Activated T-cell treated with anti-CD3 and anti-CD28 coated beads, Interleukin-2, amount 50 U/mL, for 24 hours (primary cell): ENCODE results near the gene NEUROD4.
A peak's percentile ranks its signal among the peaks of the same experiment; 100 is the strongest.

Source experiments
- DNase-seq: peaks from one replicate; pipeline ENCODE4 v3.0.0-alpha.2; 2020
- H3K27ac Mint-ChIP-seq: 2 replicates; pipeline ENCODE4 v1.8.0; 2020; ENCODE audit warnings: mild to moderate bottlenecking, mixed read lengths
- H3K27me3 Mint-ChIP-seq: 2 replicates; pipeline ENCODE4 v1.8.0; 2020; ENCODE audit warnings: mixed read lengths
- H3K36me3 Mint-ChIP-seq: 2 replicates; pipeline ENCODE4 v1.8.0; 2020; ENCODE audit warnings: low read depth, mixed read lengths
- H3K4me1 Mint-ChIP-seq: 2 replicates; pipeline ENCODE4 v1.8.0; 2020; ENCODE audit warnings: low read depth, mixed read lengths
- H3K4me3 Mint-ChIP-seq: 2 replicates; pipeline ENCODE4 v1.8.0; 2020; ENCODE audit warnings: mild to moderate bottlenecking, moderate library complexity, mixed read lengths
- H3K9me3 Mint-ChIP-seq: 2 replicates; pipeline ENCODE4 v1.8.0; 2020; ENCODE audit warnings: mixed read lengths

The NEUROD4 gene

DNA sequence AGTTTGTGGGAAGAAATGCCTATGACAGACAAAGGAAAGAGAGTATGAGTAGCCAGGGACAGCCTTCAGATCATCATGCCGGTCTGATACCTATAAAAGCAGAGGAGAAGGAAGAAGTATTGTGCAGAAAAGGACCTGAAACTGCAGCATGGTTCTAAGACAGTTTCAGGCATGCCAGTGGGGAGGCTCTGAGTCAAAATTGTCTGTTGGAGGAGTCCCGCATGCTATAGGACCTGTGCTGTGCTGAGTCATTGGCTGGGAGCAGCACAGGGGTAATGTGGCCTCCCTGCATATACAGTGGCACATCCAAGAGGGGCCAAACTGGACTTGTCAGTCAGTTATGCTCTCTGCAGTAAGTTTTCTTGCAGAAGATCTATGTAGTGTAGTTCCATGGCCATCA, 40.7 kb downstream of the NEUROD4 start:
- H3K27me3 Mint-ChIP-seq: no peaks in the 10 kb centered on the region
- no peaks in the 10 kb centered on the region for H3K36me3 Mint-ChIP-seq
- H3K9me3 Mint-ChIP-seq: no peaks in the 10 kb centered on the region
- no peak overlapping the region for H3K4me3 Mint-ChIP-seq
- H3K27ac Mint-ChIP-seq: no peak overlapping the region
- no peak for DNase-seq
- H3K4me1 Mint-ChIP-seq: peaks cover 14% of the 10 kb centered on the region

DNA sequence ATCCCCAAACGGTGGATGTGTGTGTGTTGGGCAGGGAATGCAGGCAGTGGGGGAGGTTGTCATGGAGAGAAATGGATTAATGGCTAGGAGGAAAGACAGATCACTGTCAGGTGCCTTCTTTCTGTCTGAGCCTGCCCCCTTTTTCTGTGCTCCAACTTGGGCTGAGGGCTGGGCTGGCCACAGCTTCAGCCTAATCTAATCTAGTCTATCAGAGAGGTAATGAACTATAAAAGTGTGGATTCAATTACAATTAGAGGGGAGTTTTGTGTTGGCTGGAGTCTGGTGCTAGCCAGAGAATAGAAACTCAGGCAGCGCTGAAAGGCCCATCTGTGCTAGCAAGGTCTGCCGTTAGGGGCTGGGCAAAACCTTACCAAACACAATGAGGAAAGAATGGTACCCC, 41.2 kb downstream of the NEUROD4 start:
- Mint-ChIP-seq H3K36me3 (no peaks in the 10 kb centered on the region), H3K27me3 (peaks cover 3% of the 10 kb centered on the region), H3K9me3 (no peaks in the 10 kb centered on the region), H3K27ac (no peak overlapping the region), H3K4me3 (no peak overlapping the region), H3K4me1 (peaks cover 14% of the 10 kb centered on the region)
- DNase-seq: no peak

- no peak for DNase-seq
- Mint-ChIP-seq H3K9me3 (no peaks in the 10 kb centered on the region), H3K27ac (no peak overlapping the region), H3K4me3 (no peak overlapping the region), H3K27me3 (peaks cover 3% of the 10 kb centered on the region), H3K4me1 (peaks cover 14% of the 10 kb centered on the region), H3K36me3 (no peaks in the 10 kb centered on the region)
These were observed 43.5 kb downstream of the NEUROD4 start for GRCh38 chr12:55063291-55063690.

DNA sequence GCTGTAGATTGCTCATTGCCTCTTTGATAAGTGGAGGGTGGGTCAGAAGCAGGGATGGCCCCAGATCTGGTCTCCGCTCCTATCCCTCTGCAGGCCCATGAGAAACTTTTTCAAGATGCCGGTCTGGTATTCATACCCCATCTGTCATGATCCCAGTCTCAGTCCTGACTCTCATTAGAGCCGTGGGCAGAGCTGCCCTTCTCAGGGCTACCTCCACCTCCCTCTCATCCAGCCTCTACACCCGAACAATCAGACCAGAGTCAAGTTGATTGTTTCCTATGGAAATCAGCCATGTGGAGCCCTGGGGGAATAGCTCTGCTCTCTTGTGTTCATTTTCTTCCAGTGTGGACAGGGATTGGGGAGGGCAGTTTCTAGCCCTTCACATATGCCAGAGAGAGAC, 45.8 kb downstream of the NEUROD4 start:
- H3K4me1 Mint-ChIP-seq: peaks cover 6% of the 10 kb centered on the region
- H3K27ac Mint-ChIP-seq: no peak overlapping the region
- no peak for DNase-seq
- no peaks in the 10 kb centered on the region for H3K36me3 Mint-ChIP-seq
- H3K27me3 Mint-ChIP-seq: peaks cover 3% of the 10 kb centered on the region
- H3K4me3 Mint-ChIP-seq: no peak overlapping the region
- no peaks in the 10 kb centered on the region for H3K9me3 Mint-ChIP-seq

GRCh38 chr12:55067701-55068100, 47.9 kb downstream of the NEUROD4 start:
- H3K36me3 Mint-ChIP-seq: no peaks in the 10 kb centered on the region
- H3K9me3 Mint-ChIP-seq: no peaks in the 10 kb centered on the region

DNA sequence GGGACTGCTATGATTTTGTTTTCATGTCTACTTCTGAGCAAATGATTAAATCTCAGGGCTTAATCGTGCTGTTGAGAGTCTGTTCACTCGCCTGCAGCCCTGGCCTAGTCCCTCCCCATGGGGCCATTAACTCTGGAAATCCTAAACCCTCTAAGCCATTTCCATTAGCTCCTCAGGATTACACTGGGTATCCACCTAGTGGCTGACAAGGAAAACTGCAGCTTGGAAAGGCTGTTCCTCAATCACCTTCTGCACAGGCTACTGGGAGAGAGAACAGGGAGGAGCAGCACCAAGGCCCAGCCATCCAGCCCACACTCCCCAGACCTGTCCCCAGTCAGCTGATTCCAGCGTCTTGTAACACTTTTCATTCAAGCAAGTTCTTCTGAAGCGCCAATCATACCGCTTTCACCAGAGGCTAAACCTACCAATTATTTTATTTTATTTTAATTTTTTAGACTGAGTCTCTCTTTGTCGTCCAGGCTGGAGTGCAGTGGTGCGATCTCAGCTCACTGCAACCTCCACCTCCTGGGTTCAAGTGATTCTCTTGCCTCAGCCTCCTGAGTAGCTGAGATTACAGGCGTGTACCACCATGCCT, 48.7 kb downstream of the NEUROD4 start:
- peak; percentile 38 for DNase-seq
- Mint-ChIP-seq H3K4me1 (peaks cover 3% of the 10 kb centered on the region), H3K27ac (no peak overlapping the region), H3K36me3 (no peaks in the 10 kb centered on the region), H3K4me3 (no peak overlapping the region), H3K9me3 (no peaks in the 10 kb centered on the region), H3K27me3 (peaks cover 3% of the 10 kb centered on the region)

More at GRCh38 chr12:55067701-55068100, 47.9 kb downstream of the NEUROD4 start:
- H3K4me3 Mint-ChIP-seq: no peak overlapping the region
- H3K4me1 Mint-ChIP-seq: peaks cover 1% of the 10 kb centered on the region
- no peak overlapping the region for H3K27ac Mint-ChIP-seq
- DNase-seq: no peak
- peaks cover 3% of the 10 kb centered on the region for H3K27me3 Mint-ChIP-seq

DNA sequence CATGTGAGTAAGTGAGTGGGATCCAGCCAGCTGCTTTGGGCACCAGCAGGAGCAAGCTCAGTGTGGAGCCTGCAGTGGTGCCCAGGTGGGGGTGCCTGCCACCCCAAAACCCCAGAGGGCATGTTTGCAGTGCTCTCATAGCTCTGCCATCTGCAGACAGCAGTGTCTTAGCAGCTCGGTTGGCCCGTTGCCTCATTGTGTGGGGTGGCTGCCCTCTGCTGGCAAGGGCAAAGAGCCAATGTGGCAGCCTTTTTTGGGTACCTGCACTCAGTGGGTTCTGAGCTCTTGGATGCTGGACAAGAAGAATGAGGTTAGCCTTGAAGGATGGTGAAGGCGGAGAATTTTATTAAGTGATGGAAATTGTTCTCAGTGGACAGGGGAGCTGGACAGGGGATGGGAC, 52.3 kb downstream of the NEUROD4 start:
- Mint-ChIP-seq H3K4me3 (no peak overlapping the region), H3K27ac (no peak overlapping the region), H3K9me3 (no peaks in the 10 kb centered on the region), H3K27me3 (peaks cover 29% of the 10 kb centered on the region), H3K36me3 (no peaks in the 10 kb centered on the region), H3K4me1 (peaks cover 3% of the 10 kb centered on the region)
- peak; percentile 82 for DNase-seq

DNA sequence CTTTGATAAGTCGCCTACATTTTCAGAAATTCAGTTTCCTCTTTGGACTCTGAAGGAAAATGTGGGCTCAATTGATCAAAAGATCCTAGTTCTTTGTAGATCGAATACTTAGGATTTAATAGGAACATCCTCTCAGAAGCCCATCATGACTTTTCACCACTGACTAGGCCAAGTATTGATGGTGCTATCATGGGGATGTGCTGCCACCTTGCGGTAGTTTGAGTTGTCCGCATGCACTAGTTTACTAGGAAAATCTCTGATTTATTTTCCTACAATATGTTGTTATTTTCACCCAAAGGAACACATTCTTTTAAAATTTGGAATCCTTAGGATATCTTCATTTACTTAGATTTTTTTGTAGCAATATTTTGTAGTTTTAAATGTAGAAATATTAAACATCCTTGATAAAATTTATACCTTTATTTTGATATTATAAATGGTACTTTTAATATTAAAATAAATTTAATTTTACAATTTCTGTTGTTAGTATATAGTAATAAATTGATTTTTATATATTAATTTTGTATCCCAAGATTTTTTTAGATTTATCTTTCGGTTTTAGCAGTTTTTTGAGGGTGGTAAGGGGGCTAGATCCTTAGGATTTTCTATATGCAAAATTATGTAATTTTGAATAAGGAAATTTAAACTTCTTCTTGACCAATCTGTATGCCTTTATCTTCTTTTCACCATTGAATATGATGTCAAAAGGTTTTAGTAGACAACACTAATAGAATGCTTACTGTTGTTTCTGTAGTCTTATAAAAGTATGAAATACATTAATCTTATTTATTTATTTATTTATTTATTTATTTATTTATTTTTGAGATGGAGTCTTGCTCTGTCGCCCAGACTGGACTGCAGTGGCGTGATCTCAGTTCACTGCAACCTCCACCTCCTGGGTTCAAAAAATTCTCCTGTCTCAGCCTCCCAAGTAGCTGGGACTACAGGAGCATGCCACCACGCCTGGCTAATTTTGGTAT, 53.6 kb downstream of the NEUROD4 start:
- DNase-seq: peak; percentile 80
- H3K9me3 Mint-ChIP-seq: no peaks in the 10 kb centered on the region
- no peak overlapping the region for H3K4me3 Mint-ChIP-seq
- peaks cover 7% of the 10 kb centered on the region for H3K4me1 Mint-ChIP-seq
- peaks cover 35% of the 10 kb centered on the region for H3K27me3 Mint-ChIP-seq
- no peaks in the 10 kb centered on the region for H3K36me3 Mint-ChIP-seq
- H3K27ac Mint-ChIP-seq: no peak overlapping the region

DNA sequence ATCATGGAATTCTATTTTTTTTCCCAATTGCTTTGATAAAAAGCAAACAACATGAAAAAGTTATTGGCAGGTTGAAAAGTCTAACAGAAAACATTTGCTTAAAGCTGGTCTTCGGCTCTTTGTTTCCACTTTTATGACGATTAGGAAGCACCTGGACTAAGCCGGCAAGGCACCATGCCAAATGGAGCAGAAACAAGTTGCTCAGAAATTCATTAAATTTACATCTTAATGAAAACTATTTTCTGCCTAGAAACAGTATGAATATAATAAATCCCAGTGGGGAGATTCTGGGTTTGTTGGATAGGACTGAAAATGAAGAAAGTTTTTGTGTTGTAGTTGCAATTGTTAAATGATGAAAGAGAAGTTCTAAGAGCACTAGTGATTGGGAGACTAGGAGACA, 55.0 kb downstream of the NEUROD4 start:
- Mint-ChIP-seq H3K4me1 (peaks cover 10% of the 10 kb centered on the region), H3K36me3 (no peaks in the 10 kb centered on the region), H3K9me3 (no peaks in the 10 kb centered on the region), H3K27ac (no peak overlapping the region), H3K4me3 (no peak overlapping the region), H3K27me3 (peaks cover 49% of the 10 kb centered on the region)
- no peak for DNase-seq
